Right lobe of liver (tissue), 4 donors: Measurements from ENCODE around the gene RBM47.

Experiments used
- POLR2A ChIP-seq: fragments of 450-650 bp; IDR thresholded peaks from one replicate; pipeline ENCODE4 v1.6.1; 2017; ENCODE audit warnings: antibody characterized with exemption, mild to moderate bottlenecking
- TF ChIP-seq, protein P1 (sequence below), 4 donors: fragments of 200-600 bp in 3 of 4; fragments of 450-650 bp in 1 of 4; IDR thresholded peaks; one replicate each; pipeline versions ENCODE4 v1.5.1 to v1.8.0; 2016 to 2022; ENCODE audit warnings: antibody characterized with exemption in 4 of 4, mild to moderate bottlenecking in 2 of 4
- donor health status: DM: no; HTN: no; CAD: no.
- donor health status: DM: no; HTN: no; CAD: no.
- donor health status: DM: no; HTN: yes; CAD: no.

GRCh38 chr4:40481977-40482376 is 147.7 kb downstream of the RBM47 start:
- TF ChIP-seq, protein P1, sequence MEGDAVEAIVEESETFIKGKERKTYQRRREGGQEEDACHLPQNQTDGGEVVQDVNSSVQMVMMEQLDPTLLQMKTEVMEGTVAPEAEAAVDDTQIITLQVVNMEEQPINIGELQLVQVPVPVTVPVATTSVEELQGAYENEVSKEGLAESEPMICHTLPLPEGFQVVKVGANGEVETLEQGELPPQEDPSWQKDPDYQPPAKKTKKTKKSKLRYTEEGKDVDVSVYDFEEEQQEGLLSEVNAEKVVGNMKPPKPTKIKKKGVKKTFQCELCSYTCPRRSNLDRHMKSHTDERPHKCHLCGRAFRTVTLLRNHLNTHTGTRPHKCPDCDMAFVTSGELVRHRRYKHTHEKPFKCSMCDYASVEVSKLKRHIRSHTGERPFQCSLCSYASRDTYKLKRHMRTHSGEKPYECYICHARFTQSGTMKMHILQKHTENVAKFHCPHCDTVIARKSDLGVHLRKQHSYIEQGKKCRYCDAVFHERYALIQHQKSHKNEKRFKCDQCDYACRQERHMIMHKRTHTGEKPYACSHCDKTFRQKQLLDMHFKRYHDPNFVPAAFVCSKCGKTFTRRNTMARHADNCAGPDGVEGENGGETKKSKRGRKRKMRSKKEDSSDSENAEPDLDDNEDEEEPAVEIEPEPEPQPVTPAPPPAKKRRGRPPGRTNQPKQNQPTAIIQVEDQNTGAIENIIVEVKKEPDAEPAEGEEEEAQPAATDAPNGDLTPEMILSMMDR (IDR thresholded peaks at IDR 0.05) = no peak
- no peak for TF ChIP-seq POLR2A
